WTC11 (cell line): ENCODE data around the gene HAUS6.

Source experiments
- ATF1 ChIP-seq: sonication (generic); formaldehyde crosslinking; IDR thresholded peaks from 2 replicates; pipeline ENCODE4 v1.8.1; 2023; ENCODE audit warnings: mild to moderate bottlenecking, moderate library complexity, missing genetic modification reagents
- CTCF ChIP-seq: fragments of 200-600 bp; IDR thresholded peaks from 2 replicates; pipeline ENCODE4 v1.8.0; 2022; ENCODE audit warnings: antibody characterized with exemption
- E2F4 ChIP-seq: sonication (generic); formaldehyde crosslinking; IDR thresholded peaks from 2 replicates; pipeline ENCODE4 v1.8.1; 2022; ENCODE audit warnings: low read depth, mild to moderate bottlenecking, moderate library complexity, missing genetic modification reagents, borderline replicate concordance
- KAT7 ChIP-seq: sonication (generic); formaldehyde crosslinking; IDR thresholded peaks from 2 replicates; pipeline ENCODE4 v1.8.1; 2023; ENCODE audit warnings: missing genetic modification reagents, mild to moderate bottlenecking, borderline replicate concordance
- NFYB ChIP-seq: sonication (generic); formaldehyde crosslinking; conservative IDR thresholded peaks from 2 replicates; pipeline ENCODE4 v1.8.0; 2022; ENCODE audit warnings: low read depth, missing genetic modification reagents

GRCh38 chr9:19116107-19116790 is 13.5 kb upstream of the HAUS6 start:
- no peak for TF ChIP-seq NFYB (CRISPR knock-in tag)
- no peak for TF ChIP-seq CTCF
- TF ChIP-seq E2F4 (CRISPR knock-in tag): no peak
- TF ChIP-seq ATF1 (CRISPR knock-in tag): no peak
- TF ChIP-seq KAT7: no peak
